PC-3 (cell line): ENCODE data around the gene FER1L5.

Source experiments
- CTCF ChIP-seq: fragments of 300-600 bp; sonication (generic); conservative IDR thresholded peaks from 2 replicates; pipeline ENCODE4 v1.5.1; 2017; ENCODE audit warnings: antibody characterized with exemption, low read depth, mild to moderate bottlenecking, low read length
- EZH2phosphoT487 ChIP-seq: fragments of 300-600 bp; sonication (generic); IDR thresholded peaks from 2 replicates; pipeline ENCODE4 v1.6.1; 2018; ENCODE audit warnings: mild to moderate bottlenecking, antibody characterized with exemption, low read length, borderline replicate concordance

- no peak for TF ChIP-seq CTCF
- no peak for TF ChIP-seq EZH2phosphoT487
Measured at GRCh38 chr2:96596596-96596995, 46.0 kb upstream of the FER1L5 start.
